ENCODE measurements around the gene PURB.

DNA sequence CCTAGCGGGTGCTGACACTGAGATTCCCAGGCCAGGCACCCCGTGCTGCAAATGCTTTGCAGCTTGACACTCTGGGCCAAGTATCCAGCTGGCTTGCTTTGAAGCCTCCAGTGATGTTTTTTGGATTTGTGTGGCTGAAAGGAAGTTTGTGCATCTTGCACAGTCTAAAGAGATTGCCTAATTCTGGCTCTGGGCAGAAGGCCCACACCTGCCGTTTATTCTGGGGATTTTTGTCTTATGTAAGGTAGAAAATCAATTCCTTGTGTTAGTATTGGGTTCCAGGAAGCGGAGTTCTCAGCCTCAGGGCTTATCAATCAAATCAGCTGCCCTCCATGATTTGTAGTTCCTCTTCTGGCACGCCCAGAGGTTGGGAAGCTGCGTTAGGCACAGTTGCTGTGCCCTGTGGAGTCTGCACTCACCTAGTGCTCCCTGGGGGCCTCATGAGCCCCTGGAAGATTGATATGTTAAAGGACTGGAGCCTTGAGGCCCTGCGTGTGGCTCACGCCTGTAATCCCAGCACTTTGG lies 8.4 kb upstream of the PURB start:
- TF ChIP-seq, protein P1, sequence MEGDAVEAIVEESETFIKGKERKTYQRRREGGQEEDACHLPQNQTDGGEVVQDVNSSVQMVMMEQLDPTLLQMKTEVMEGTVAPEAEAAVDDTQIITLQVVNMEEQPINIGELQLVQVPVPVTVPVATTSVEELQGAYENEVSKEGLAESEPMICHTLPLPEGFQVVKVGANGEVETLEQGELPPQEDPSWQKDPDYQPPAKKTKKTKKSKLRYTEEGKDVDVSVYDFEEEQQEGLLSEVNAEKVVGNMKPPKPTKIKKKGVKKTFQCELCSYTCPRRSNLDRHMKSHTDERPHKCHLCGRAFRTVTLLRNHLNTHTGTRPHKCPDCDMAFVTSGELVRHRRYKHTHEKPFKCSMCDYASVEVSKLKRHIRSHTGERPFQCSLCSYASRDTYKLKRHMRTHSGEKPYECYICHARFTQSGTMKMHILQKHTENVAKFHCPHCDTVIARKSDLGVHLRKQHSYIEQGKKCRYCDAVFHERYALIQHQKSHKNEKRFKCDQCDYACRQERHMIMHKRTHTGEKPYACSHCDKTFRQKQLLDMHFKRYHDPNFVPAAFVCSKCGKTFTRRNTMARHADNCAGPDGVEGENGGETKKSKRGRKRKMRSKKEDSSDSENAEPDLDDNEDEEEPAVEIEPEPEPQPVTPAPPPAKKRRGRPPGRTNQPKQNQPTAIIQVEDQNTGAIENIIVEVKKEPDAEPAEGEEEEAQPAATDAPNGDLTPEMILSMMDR (IDR thresholded peaks at IDR 0.05), result no peak
- TF ChIP-seq POLR2AphosphoS5 (IDR thresholded peaks at IDR 0.05; ENCODE audit: insufficient read depth in 1 of 2, low read depth in 1 of 2) (no peak), POLR2A (IDR thresholded peaks at IDR 0.05) (no peak)
